Measurements from ENCODE around the gene CXCR3. TPM values are rescaled to one million over a fixed set of nuclear protein-coding genes. Genes with fewer than 3 reads are reported as not detected.

CXCR3 gene
- total RNA-seq, 1 experiment from 2014 or later, result not detected

- no peak within 1 kb of the TSS for H3K4me2 ChIP-seq (ENCODE audit: low read length)
- ChIA-PET POLR2A (no interaction called here), CTCF (no interaction called here), RAD21 (ENCODE audit: low non-redundant PET in 1 of 2, low total read pairs in 2 of 2, uncharacterized antibody in 2 of 2, unreplicated experiment in 2 of 2) (no interaction called here)
- H4K20me1 ChIP-seq (ENCODE audit: insufficient read depth), result no peaks in the 10 kb centered on the region
- H3K27ac ChIP-seq (ENCODE audit: low read depth, low read length), result no peak within 1 kb of the TSS
- no peak for ATAC-seq
- no peak for DNase-seq (ENCODE audit: low read depth, low spot score)
- no peak within 1 kb of the TSS for H2AFZ ChIP-seq (ENCODE audit: low read depth, low read length, poor library complexity, severe bottlenecking)
- H3K79me2 ChIP-seq (ENCODE audit: insufficient read depth, low read length), result no peaks in the 10 kb centered on the region
- BruUV-seq (replicated peaks), result no TSS peak
- H3K4me1 ChIP-seq (ENCODE audit: control insufficient read depth in 1 of 2, insufficient read depth in 2 of 2, low read length in 2 of 2), result peaks cover 0 to 5% of the 10 kb centered on the region in 2 experiments; a peak in 1 of 4 replicates
- no peak for TF ChIP-seq ELF1 (IDR thresholded peaks at IDR 0.05; ENCODE audit: borderline replicate concordance, low read depth)
- TF ChIP-seq SIN3A (IDR thresholded peaks at IDR 0.05; ENCODE audit: low read depth), result no peak
- TF ChIP-seq, protein P1, sequence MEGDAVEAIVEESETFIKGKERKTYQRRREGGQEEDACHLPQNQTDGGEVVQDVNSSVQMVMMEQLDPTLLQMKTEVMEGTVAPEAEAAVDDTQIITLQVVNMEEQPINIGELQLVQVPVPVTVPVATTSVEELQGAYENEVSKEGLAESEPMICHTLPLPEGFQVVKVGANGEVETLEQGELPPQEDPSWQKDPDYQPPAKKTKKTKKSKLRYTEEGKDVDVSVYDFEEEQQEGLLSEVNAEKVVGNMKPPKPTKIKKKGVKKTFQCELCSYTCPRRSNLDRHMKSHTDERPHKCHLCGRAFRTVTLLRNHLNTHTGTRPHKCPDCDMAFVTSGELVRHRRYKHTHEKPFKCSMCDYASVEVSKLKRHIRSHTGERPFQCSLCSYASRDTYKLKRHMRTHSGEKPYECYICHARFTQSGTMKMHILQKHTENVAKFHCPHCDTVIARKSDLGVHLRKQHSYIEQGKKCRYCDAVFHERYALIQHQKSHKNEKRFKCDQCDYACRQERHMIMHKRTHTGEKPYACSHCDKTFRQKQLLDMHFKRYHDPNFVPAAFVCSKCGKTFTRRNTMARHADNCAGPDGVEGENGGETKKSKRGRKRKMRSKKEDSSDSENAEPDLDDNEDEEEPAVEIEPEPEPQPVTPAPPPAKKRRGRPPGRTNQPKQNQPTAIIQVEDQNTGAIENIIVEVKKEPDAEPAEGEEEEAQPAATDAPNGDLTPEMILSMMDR (IDR thresholded peaks at IDR 0.05 in 2 of 3, conservative IDR thresholded peaks at IDR 0.05 in 1 of 3; ENCODE audit: borderline replicate concordance in 1 of 3, insufficient read depth in 1 of 3, low read depth in 2 of 3, low read length in 2 of 3), result no peak
- no peak for TF ChIP-seq ATF3 (IDR thresholded peaks at IDR 0.05)
- no peak for TF ChIP-seq ZBTB33 (IDR thresholded peaks at IDR 0.05; ENCODE audit: extremely low read depth, insufficient replicate concordance, low read length)
- TF ChIP-seq POLR2A (IDR thresholded peaks at IDR 0.05; ENCODE audit: borderline replicate concordance, extremely low read depth, insufficient read depth, insufficient read length), result no peak
- TF ChIP-seq CEBPB (IDR thresholded peaks at IDR 0.05; ENCODE audit: low read depth), result no peak
- no peak for TF ChIP-seq SRF (IDR thresholded peaks at IDR 0.05; ENCODE audit: low read depth)
- TF ChIP-seq YY1 (IDR thresholded peaks at IDR 0.05; ENCODE audit: extremely low read depth, insufficient replicate concordance, low read depth, low read length), result no peak
- TF ChIP-seq, protein P2, sequence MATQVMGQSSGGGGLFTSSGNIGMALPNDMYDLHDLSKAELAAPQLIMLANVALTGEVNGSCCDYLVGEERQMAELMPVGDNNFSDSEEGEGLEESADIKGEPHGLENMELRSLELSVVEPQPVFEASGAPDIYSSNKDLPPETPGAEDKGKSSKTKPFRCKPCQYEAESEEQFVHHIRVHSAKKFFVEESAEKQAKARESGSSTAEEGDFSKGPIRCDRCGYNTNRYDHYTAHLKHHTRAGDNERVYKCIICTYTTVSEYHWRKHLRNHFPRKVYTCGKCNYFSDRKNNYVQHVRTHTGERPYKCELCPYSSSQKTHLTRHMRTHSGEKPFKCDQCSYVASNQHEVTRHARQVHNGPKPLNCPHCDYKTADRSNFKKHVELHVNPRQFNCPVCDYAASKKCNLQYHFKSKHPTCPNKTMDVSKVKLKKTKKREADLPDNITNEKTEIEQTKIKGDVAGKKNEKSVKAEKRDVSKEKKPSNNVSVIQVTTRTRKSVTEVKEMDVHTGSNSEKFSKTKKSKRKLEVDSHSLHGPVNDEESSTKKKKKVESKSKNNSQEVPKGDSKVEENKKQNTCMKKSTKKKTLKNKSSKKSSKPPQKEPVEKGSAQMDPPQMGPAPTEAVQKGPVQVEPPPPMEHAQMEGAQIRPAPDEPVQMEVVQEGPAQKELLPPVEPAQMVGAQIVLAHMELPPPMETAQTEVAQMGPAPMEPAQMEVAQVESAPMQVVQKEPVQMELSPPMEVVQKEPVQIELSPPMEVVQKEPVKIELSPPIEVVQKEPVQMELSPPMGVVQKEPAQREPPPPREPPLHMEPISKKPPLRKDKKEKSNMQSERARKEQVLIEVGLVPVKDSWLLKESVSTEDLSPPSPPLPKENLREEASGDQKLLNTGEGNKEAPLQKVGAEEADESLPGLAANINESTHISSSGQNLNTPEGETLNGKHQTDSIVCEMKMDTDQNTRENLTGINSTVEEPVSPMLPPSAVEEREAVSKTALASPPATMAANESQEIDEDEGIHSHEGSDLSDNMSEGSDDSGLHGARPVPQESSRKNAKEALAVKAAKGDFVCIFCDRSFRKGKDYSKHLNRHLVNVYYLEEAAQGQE (IDR thresholded peaks at IDR 0.05; ENCODE audit: low read depth), result no peak
- TF ChIP-seq MAX (IDR thresholded peaks at IDR 0.05), result no peak
- TF ChIP-seq ZNF274 (IDR thresholded peaks at IDR 0.05; ENCODE audit: low read depth, low read length), result no peak
- no peak for TF ChIP-seq EZH2phosphoT487 (IDR thresholded peaks at IDR 0.05; ENCODE audit: borderline replicate concordance)
- TF ChIP-seq EGR1 (IDR thresholded peaks at IDR 0.05; ENCODE audit: low read depth), result no peak
- no peak for TF ChIP-seq ZFX (IDR thresholded peaks at IDR 0.05)
- intact Hi-C loops (cut with micrococcal nuclease), result no loop called here
- H3K9me2 ChIP-seq (ENCODE audit: insufficient read depth), result no peaks in the 10 kb centered on the region
- no peaks in the 10 kb centered on the region for H3K36me3 ChIP-seq (ENCODE audit: control insufficient read depth in 1 of 2, insufficient read depth in 2 of 2, low read length in 2 of 2)
- no peak within 1 kb of the TSS for H3K9ac ChIP-seq (ENCODE audit: low read length)
- no peak within 1 kb of the TSS for H3K4me3 ChIP-seq (replicated peaks in 1 of 2; ENCODE audit: low read depth in 1 of 2, low read length in 2 of 2)
- no peaks in the 10 kb centered on the region for H3K27me3 ChIP-seq (ENCODE audit: insufficient read depth, low read length)
- H3K9me3 ChIP-seq (ENCODE audit: control insufficient read depth in 1 of 2, insufficient read depth in 1 of 2, low read depth in 1 of 2, low read length in 2 of 2), result no peaks in the 10 kb centered on the region
These were observed 49.3 kb upstream of the CXCR3 start, which contains the start of gene LOC101059915 for GRCh38 chrX:71667328-71668247. TSS of gene LOC101059915 (plus strand) at chrX:71667546.

Measured in HCT116 (cell line).